ENCODE results near the gene FA2H.

FA2H gene

DNA sequence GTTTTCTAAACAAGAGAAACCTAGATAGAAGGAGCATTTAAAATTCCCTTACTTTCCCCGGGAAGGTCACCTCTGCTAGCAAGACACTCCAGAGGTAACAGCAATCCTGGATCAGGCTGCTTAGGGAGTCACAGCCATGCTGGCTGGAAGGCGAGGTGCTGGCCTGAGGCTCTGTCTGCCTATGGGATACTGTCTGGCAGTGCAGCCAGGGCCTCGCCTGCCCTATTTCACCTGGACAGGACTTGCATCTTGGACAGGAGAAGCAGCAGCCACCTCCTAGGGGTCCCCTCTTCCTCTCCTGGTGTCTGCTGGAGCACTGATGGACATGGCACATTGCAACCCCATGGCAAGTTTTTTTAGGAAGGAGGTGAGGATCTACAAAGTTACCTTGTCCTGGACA is 15.1 kb downstream of the FA2H start:
- DNase-seq (ENCODE audit: extremely low read depth, low read depth) = no peak
- TF ChIP-seq, protein P1, sequence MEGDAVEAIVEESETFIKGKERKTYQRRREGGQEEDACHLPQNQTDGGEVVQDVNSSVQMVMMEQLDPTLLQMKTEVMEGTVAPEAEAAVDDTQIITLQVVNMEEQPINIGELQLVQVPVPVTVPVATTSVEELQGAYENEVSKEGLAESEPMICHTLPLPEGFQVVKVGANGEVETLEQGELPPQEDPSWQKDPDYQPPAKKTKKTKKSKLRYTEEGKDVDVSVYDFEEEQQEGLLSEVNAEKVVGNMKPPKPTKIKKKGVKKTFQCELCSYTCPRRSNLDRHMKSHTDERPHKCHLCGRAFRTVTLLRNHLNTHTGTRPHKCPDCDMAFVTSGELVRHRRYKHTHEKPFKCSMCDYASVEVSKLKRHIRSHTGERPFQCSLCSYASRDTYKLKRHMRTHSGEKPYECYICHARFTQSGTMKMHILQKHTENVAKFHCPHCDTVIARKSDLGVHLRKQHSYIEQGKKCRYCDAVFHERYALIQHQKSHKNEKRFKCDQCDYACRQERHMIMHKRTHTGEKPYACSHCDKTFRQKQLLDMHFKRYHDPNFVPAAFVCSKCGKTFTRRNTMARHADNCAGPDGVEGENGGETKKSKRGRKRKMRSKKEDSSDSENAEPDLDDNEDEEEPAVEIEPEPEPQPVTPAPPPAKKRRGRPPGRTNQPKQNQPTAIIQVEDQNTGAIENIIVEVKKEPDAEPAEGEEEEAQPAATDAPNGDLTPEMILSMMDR (IDR thresholded peaks at IDR 0.05; ENCODE audit: low read depth, low read length) = no peak

DNA sequence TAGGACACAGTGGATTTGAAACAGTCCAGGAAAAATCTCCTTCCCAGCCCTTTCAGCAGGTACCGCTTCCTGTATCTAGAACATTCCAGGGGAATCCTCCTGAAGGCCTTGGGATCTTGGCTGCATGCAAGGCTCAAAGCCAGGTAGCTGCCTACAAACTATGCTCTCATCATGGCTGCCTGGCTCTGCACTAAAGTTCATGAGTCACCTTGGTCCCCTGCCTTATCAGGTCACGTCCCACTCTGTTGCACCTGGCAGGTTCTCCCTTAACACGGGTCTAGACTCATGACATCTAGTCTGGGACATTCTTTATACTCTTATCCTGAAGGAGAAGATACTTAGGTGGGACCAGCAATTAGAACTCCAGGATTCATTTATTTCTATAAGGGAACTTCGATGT is 15.8 kb downstream of the FA2H start:
- TF ChIP-seq, protein P1 (IDR thresholded peaks at IDR 0.05; ENCODE audit: low read depth, low read length) = no peak
- DNase-seq (ENCODE audit: extremely low read depth, low read depth) = no peak

DNA sequence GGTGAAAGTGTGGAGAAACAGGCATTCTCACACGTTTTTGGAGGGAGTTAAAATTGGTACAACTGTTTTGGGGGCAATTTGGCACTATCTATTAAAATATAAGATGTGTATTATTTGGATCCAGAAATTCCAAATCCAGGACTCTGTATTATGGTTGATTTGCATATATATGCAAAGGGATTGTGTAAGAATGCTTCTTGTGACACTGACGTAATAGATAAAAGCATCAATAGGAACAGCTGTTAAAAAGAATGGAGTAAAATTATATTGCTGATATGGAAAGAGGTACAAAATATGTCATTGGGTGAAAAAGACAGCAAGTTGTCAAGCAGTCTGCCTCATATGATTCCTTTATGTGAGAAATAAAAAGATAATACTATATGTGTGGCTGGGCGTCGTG is 17.3 kb downstream of the FA2H start:
- no peak for DNase-seq (ENCODE audit: extremely low read depth, low read depth)

DNA sequence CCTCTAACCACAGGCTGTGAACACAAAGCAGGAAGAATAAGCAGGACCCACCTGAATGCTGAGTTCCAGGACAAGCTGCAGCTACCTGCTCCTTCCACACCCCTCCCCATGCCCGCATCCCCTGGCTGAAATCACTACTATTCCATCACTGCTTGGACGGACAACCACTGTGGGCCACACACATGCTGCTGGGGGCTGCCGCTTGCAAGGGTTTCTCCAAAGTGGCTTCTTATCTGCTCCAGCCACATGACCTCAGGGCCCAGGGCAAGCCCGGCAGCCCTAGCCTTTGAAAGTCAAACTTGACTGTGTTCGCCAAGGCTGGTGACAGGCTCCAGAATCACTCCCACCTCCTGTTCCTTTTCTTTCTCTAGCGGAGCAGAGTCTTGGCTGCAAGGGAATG is 18.4 kb downstream of the FA2H start:
- TF ChIP-seq, protein P1 (IDR thresholded peaks at IDR 0.05; ENCODE audit: low read depth, low read length) = no peak
- no peak for DNase-seq (ENCODE audit: extremely low read depth, low read depth)

More for the DNA sequence above, 17.3 kb downstream of the FA2H start:
- TF ChIP-seq, protein P1 (IDR thresholded peaks at IDR 0.05; ENCODE audit: low read depth, low read length) = no peak

DNA sequence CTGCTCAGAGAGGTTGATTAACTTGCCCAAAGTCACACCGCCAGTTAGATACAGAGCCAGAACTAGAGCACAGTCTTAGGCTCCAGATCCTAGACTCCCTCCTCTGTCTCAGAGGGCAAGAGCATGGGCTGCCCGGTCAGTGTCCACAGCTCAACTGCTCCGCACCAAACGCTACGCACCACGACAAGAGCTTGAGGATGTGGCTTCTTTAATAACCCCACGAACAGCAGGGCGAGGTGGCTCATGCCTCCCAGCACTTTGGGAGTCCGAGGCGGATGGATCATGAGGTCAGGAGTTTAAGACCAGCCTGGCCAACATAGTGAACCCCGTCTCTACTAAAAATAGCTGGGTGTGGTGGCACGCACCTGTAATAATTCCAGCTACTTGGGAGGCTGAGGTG is 21.4 kb downstream of the FA2H start:
- TF ChIP-seq, protein P1 (IDR thresholded peaks at IDR 0.05; ENCODE audit: low read depth, low read length) = no peak
- DNase-seq (ENCODE audit: extremely low read depth, low read depth) = no peak

DNA sequence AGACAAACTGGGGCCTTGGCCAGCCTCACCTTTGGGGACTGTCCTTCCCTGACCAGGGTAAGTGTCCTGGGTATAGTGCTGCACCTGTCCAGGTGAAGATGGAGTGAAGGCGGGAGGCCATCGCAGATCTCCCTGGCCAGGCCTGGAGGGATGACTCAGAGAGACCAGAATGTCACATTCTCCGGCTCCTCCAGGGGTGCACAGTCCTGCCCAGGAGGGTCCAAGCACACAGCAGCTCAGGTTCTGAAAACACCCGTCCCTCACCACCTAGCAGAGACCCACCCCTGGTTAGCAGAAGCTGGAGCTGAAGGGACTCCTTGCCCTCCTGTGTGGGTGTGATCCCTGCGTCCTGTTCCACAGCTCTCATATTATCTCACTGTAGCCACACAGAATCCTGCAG is 21.9 kb downstream of the FA2H start:
- TF ChIP-seq, protein P1 (IDR thresholded peaks at IDR 0.05; ENCODE audit: low read depth, low read length) = no peak
- DNase-seq (ENCODE audit: extremely low read depth, low read depth) = no peak

DNA sequence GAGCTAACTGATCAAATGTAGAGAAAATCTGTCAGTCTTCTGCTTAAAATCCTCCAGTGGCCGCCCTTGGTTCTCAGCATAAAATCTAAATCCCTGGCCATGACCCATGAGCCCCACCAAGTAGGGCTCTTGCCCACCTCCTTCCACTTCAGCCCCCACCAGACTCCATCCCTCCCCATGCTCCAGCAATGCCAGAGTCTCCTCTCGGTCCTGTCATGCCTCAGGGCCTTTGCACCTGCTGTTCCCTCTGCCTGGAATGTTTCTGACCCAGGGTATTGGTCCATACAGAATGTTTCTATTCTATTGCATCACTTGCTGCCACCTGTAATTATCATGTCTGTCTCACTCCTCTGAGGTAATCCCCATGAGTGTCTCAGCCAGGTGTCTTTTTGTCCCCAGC is 22.4 kb downstream of the FA2H start:
- TF ChIP-seq, protein P1 (IDR thresholded peaks at IDR 0.05; ENCODE audit: low read depth, low read length) = no peak
- DNase-seq (ENCODE audit: extremely low read depth, low read depth) = no peak
